Heart right ventricle (tissue), 16 donors: Measurements from ENCODE around the gene HOXC13. TPM values are rescaled to one million over a fixed set of nuclear protein-coding genes. Genes with fewer than 3 reads are reported as not detected.
A peak's percentile ranks its signal among the peaks of the same experiment; 100 is the strongest.

Experiments used
- ATAC-seq, 8 donors: fragments of 200-7000 bp; cut with Tn5 transposase; one replicate each; pipeline ENCODE4 v1.9.1; 2020; ENCODE audit warnings: mild to moderate bottlenecking in 8 of 8, moderate library complexity in 8 of 8, moderate number of reproducible peaks in 1 of 8
- DNase-seq, 2 donors: peaks; one replicate each; pipeline ENCODE4 v3.0.0-alpha.2; 2020
- H3K27ac ChIP-seq, 10 donors: fragments of 200-600 bp; sonication (generic) in 2 of 10; one replicate each; pipeline versions ENCODE4 v1.5.0 to v1.8.0; 2020 to 2022; ENCODE audit warnings: mild to moderate bottlenecking in 3 of 10
- H3K27me3 ChIP-seq, 7 donors: fragments of 200-600 bp; one replicate each; pipeline ENCODE4 v1.8.0; 2021 to 2022; ENCODE audit warnings: mild to moderate bottlenecking in 2 of 7
- H3K36me3 ChIP-seq, 9 donors: fragments of 200-600 bp; sonication (generic) in 1 of 9; one replicate each; pipeline versions ENCODE4 v1.5.0 to v1.8.0; 2020 to 2022; ENCODE audit warnings: mild to moderate bottlenecking in 2 of 9
- H3K4me1 ChIP-seq, 9 donors: fragments of 200-600 bp; sonication (generic) in 1 of 9; one replicate each; pipeline versions ENCODE4 v1.5.0 to v1.8.0; 2020 to 2022; ENCODE audit warnings: mild to moderate bottlenecking in 4 of 9
- H3K4me3 ChIP-seq, 10 donors: fragments of 200-600 bp; sonication (generic) in 2 of 10; one replicate each; pipeline versions ENCODE4 v1.5.0 to v1.8.0; 2020 to 2022; ENCODE audit warnings: mild to moderate bottlenecking in 7 of 10, moderate library complexity in 2 of 10
- H3K9me3 ChIP-seq, 11 donors: fragments of 200-600 bp in 10 of 11; sonication (generic) in 2 of 11; one replicate each; pipeline versions ENCODE4 v1.5.0 to v1.8.0; 2013 to 2022; ENCODE audit warnings: mild to moderate bottlenecking in 2 of 11, control low read depth in 1 of 11, moderate library complexity in 1 of 11
- WGBS, 2 donors: extraction: QIAGEN DNeasy Blood & Tissue Kit; methylation state at CpG; one replicate each; pipeline ENCODE4 v1.1.7; 2013; ENCODE audit warnings: inconsistent platforms in 1 of 2; 5-methylcytosine and 5-hydroxymethylcytosine counted together
- intact Hi-C, 10 donors: fragments of 100-400 bp; cut with DNase I; formaldehyde crosslinking; loops; one replicate each; pipeline versions ENCODE4 v1.11.1 to v1.14.2; 2022
- polyA plus RNA-seq, 2 donors: library from polyadenylated mRNA; stranded (reverse); fragments of 200-250 nt; gene quantifications; one replicate each; pipeline ENCODE4 v1.2.3, GENCODE V29; 2013
- total RNA-seq, 10 donors: library from RNA; stranded (reverse); fragmentation: NEBNext Ultra II Directional in 3 of 10; extraction: Animal tissue kit (Norgen Biotek cat#: 25700) in 3 of 10; gene quantifications; one replicate each; pipeline versions ENCODE4 v1.2.1 to v1.2.4, GENCODE V29; 2021 to 2023
- TF ChIP-seq, protein P1 (sequence below), 9 donors: fragments of 200-600 bp; sonication (generic) in 2 of 9; IDR thresholded peaks; one replicate each; pipeline versions ENCODE4 v1.5.0 to v1.8.0; 2021 to 2022; ENCODE audit warnings: antibody characterized with exemption in 9 of 9, mild to moderate bottlenecking in 5 of 9, moderate library complexity in 1 of 9
- donor health status: Arrhythmogenic right ventricular cardiomyopathy.
- donor health status: ischemic (EF 13 %, LVEDD 7.1; RV severe dilation, severe dysfunction).
- donor health status: healthy with polysubstance abuse.
- donor health status: DM: no; HTN: yes; CAD: no.
- donor health status: DM: no; HTN: no; CAD: no.
- donor health status: ischemic (EF 25% LVEDD 6.9; RV normal size, moderate dysfunction).
- donor health status: ischemic (EF 25% LVEDD 5.7; RV mildly dilated, moderate dysfunction).
- donor health status: healthy.
- donor health status: DM: yes; HTN: yes; CAD: no.
- donor health status: Ischemic cardiomyopathy.
- donor health status: ischemic (EF 35%, LVEDD 5.7; RV mildly dilated, moderate dysfunction).
- donor health status: nonischemic (EF 11% LVEDD 7.7; RV severe dilation, severe dysfunction).
- donor health status: DM: yes; HTN: yes; CAD: no.
- donor health status: PGD.
- donor health status: ischemic (EF 29% LVEDD 5.4; RV normal size, mild dysfunction).
- donor health status: nonischemic (EF 23%, LVEDD 6.1; RV moderate dilation, normal function).

Gene HOXC13
- total and polyA plus RNA-seq, 12 donors, result not detected

DNA sequence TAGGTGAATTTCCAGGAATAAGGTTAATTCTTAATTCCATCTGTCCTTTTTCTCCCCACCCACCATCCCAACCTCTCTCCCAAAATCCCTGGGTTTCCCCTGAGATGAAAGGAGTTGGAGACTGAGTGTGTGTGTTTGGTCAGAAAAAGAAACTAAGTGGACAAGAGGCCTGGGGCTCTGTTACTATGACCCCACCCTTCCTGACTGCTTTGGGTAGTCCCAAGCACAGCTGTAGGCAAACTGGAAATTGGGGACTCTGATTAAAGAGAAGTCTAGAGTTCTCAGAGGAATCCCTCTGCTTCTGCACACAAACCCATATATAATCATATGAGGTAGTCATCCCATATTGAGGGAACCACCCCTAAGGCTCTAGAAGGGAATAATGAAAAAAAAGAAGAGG is 9.1 kb downstream of the HOXC13 start:
- no peaks in the 10 kb centered on the region for H3K9me3 ChIP-seq
- no peak overlapping the region for H3K4me3 ChIP-seq
- peaks cover 69 to 100% (median 100%) of the 10 kb centered on the region in 7 donors for H3K27me3 ChIP-seq
- no peaks in the 10 kb centered on the region for H3K36me3 ChIP-seq
- H3K27ac ChIP-seq, result no peak overlapping the region
- intact Hi-C loops, result no loop called here
- TF ChIP-seq, protein P1, sequence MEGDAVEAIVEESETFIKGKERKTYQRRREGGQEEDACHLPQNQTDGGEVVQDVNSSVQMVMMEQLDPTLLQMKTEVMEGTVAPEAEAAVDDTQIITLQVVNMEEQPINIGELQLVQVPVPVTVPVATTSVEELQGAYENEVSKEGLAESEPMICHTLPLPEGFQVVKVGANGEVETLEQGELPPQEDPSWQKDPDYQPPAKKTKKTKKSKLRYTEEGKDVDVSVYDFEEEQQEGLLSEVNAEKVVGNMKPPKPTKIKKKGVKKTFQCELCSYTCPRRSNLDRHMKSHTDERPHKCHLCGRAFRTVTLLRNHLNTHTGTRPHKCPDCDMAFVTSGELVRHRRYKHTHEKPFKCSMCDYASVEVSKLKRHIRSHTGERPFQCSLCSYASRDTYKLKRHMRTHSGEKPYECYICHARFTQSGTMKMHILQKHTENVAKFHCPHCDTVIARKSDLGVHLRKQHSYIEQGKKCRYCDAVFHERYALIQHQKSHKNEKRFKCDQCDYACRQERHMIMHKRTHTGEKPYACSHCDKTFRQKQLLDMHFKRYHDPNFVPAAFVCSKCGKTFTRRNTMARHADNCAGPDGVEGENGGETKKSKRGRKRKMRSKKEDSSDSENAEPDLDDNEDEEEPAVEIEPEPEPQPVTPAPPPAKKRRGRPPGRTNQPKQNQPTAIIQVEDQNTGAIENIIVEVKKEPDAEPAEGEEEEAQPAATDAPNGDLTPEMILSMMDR (IDR thresholded peaks at IDR 0.05), result no peak
- H3K4me1 ChIP-seq, result peaks cover 0 to 14% (median 6%) of the 10 kb centered on the region in 9 donors
- ATAC-seq (no peak), DNase-seq (no peak)

DNA sequence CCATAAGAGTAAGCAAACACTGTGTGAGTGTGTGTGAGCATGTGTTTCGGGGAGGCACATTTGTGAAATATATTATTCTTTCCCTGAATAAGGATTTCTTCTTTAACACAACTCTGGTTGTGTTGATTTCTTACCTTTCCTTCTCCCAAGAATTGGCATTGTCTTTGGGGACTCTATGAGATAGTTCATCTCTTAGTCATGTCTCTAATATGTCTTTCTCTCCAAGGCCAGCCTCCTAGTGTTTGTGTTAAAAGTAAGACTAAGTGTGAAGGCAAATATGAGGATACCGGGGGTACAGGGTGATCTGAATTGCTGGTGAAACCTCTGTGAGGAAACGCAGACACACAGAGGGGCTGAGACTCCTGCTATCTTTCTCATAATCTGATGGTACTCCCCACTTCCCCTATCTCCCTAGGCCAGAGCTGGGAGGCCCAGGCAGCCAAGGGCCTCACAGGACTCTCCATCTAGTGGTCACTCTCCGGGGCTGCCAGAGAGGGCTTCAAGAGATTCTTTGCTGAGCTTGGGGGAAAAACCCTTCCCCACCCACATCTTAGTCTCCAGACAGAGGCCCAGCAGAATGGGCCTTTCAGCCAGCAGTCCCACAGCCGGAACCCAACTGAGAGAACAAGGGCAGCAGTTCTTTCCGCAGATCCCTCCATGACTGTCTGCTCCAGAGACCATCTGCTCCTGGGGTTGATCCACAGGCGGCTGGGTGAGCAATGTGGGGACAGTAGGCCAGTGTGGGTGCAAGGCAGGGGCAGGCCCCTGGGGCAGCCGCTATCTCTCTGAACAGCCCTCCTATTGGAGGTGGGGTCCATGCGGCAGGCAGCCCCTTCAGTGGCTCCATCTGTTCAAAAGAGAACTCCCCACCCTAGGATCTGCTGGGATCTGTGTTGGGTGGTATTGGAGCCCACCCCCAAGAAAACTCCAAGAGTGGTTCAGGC is 10.3 kb downstream of the HOXC13 start:
- Histone ChIP-seq H3K9me3 (no peaks in the 10 kb centered on the region), H3K4me3 (no peak overlapping the region), H3K4me1 (peaks cover 0 to 19% (median 6%) of the 10 kb centered on the region in 9 donors), H3K36me3 (no peaks in the 10 kb centered on the region), H3K27me3 (peaks cover 80 to 100% (median 100%) of the 10 kb centered on the region in 7 donors), H3K27ac (no peak overlapping the region)
- no peak for DNase-seq
- TF ChIP-seq, protein P1 (IDR thresholded peaks at IDR 0.05), result no peak
- intact Hi-C loops, result no loop called here
- WGBS, 2 donors, result 30 to 37% methylated on average over 9 of the region's 9 CpGs
- ATAC-seq, result no peak

DNA sequence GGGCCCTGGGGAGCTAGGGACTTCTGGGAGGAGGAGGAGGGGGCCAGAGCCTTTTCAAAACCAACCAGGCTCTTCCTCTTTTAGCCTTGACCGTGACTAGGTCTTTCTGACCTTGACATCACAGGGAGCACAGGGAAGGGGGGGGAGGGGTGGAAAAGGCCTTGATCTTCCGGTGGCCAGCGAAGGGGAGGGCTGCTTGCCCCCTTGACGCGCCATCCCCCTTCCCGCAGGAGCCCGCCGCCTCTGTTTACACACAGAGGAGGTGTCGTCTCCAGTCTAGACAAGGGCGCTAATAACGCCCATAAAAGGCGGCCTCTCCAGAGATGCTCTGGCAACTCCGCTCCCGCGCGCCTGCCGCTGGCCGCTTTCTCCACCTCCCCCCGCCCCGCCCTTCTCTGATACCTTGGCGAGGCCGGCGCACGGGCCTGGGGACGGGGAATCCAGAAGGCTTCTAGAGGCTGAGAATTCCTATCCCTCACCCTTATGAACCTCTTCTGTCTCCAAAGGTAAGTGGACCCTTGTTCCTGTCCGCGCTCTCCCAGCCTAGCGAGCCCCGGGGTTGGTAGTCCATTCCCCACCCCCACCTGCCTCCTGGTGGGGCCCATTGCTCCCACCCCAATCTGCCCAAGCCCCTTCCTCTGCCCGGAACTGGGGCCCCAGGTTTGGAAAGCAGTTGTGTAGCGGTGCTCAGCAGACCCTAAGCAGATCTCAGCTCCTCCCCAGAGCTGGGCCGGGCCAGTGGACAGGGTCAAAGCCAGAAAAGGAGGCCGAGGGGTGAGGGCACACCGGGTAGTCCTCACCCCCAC is 11.2 kb downstream of the HOXC13 start:
- peaks cover 0 to 20% (median 8%) of the 10 kb centered on the region in 9 donors for H3K4me1 ChIP-seq
- H3K4me3 ChIP-seq, result no peak overlapping the region
- H3K27ac ChIP-seq, result no peak overlapping the region
- intact Hi-C loops, result no loop called here
- no peaks in the 10 kb centered on the region for H3K36me3 ChIP-seq
- 3% methylated on average over 34 of the region's 34 CpGs for WGBS, 2 donors
- H3K9me3 ChIP-seq, result no peaks in the 10 kb centered on the region
- peaks cover 78 to 100% (median 100%) of the 10 kb centered on the region in 7 donors for H3K27me3 ChIP-seq
- TF ChIP-seq, protein P1 (IDR thresholded peaks at IDR 0.05), result no peak
- no peak for DNase-seq
- peak in 1 of 8 donors; percentile 18 for ATAC-seq

DNA sequence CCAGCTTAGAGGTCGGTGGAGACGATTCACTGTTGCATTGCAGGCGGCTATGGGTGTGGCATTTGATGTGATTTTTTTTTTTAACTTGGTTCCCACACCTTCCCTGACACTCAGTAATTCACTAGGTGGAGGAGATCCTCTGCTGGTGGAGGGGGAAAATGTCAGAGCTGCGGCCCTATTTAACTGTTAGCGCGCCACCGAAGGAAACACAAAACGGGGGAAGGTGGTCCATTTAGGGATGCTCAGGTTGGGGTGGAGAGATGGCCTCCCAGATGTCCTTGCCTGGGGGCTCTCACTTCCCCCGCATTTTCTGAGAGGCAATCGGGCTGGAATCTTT is 11.8 kb downstream of the HOXC13 start:
- TF ChIP-seq, protein P1 (IDR thresholded peaks at IDR 0.05), result no peak
- no peaks in the 10 kb centered on the region for H3K36me3 ChIP-seq
- no peaks in the 10 kb centered on the region for H3K9me3 ChIP-seq
- ATAC-seq, result no peak
- H3K4me3 ChIP-seq, result no peak overlapping the region
- peaks cover 0 to 22% (median 10%) of the 10 kb centered on the region in 9 donors for H3K4me1 ChIP-seq
- no peak for DNase-seq
- H3K27ac ChIP-seq, result no peak overlapping the region
- peaks cover 78 to 100% (median 100%) of the 10 kb centered on the region in 7 donors for H3K27me3 ChIP-seq
- 2% methylated on average over 10 of the region's 10 CpGs for WGBS, 2 donors
- intact Hi-C loops, result no loop called here
